CMK (cell line): Measurements from ENCODE around the gene PPP1R9B.
A peak's percentile ranks its signal among the peaks of the same experiment; 100 is the strongest.

ENCODE experiments used
- DNase-seq: peaks from one replicate; pipeline ENCODE4 v3.0.0-alpha.2; 2010; ENCODE audit warnings: low read depth

PPP1R9B gene

GRCh38 chr17:50173335-50173941 is 23.0 kb upstream of the PPP1R9B start:
- no peak for DNase-seq

DNA sequence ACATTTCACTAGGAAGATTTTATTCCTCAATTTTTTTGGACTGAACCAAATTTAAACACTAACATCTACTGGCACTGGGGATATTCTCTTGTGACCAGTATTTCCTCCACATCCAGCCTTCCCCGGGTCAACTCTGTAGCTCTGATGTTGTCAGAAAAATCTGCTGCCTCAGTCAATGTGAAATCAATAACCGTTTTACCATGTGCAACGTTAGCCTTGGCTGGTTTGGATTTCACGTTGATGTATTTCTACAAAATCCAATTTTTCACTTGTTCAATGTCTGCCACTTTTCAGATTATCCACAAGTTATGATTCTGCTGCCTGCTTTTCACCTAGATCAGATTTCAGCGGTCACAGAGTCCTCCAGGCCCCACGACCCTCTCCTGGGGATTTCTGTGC is 22.5 kb upstream of the PPP1R9B start:
- no peak for DNase-seq

DNA sequence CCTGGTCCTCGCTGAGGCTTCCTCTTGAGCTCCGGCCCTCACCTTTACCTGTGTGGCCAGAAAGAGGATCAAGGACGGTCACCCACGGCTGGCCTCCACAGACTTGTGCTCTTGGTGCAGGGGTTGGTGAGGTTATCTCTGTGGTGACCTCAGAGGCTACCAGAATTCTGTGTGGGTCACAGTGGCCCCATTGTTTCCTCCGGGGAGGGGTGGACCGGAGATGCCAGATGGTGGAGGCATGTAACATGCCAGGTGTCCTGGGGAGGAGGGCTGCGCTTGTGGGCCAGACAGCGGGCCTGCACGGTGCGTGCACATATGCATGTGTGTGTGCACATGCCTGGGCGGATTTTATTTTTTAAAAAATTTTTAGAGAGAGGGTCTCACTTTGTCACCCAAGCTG is 21.7 kb upstream of the PPP1R9B start:
- DNase-seq, result no peak

DNA sequence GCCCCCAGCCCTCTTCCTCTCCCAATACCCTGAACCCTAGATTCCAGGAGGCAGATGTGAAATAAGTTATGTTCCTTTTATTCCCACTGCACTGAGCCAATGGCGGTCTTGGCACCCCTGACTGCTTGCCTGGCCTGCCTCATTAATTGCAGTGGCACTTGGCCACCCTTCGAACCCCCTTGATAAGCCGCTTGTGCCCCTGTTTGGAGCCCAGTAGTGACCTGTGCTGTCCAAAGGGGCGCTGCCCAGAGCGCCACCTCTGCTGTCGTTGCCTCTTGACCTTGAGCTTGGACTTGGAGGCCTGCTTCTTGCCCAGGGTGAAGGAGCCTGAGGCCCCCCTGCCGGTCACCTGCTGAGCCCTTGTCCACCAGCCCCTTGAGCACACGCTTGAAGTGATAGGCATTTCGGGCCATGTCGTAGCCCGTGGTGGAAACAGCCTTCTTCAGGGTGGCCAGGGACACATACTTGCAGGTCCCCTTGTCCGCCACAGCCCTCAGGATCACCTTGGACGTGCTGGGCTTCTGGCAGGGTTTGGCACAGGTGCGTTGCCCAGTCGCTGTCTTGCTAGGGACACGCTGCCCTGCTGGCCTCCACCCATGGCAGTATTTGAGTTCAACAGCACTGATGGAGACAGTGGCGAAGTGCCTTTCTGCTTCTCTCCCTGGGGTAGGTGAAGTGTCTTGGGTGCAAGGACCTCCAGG is 21.0 kb upstream of the PPP1R9B start:
- DNase-seq, result no peak

DNA sequence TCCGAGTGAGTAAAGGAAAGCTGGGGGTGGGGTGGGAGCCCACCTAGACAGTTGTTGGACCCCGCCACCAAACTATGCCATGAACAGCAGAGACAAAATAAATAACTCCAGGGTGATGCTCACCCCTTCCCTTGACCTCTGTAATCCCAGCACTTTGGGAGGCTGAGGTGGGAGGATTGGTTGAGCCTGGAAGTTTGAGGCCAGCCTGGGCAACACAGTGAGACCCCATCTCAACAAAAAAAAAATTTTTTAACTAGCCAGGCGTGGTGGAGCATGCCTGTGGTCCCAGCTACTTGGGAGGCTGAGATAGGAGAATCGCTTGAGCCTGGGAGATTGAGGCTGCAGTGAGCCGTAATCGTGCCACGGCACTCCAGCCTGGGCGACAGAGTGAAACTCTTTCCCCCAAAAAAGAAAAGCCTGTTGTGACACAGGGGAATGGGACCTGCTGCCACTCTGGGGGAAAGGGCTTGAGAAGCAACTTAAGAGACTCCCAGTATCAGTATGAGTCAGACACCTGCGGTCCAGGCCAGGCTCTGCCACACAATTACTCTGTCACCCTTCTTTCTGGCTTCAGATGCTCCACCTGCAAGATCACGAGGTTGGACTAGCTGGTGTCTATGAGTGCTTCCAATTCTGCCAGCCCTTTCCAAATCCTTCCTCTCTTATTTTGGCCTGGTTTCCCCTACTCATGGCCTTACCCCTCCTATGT is 20.3 kb upstream of the PPP1R9B start:
- DNase-seq, result no peak

- no peak for DNase-seq
Measured at GRCh38 chr17:50169881-50170459, 19.5 kb upstream of the PPP1R9B start.

DNA sequence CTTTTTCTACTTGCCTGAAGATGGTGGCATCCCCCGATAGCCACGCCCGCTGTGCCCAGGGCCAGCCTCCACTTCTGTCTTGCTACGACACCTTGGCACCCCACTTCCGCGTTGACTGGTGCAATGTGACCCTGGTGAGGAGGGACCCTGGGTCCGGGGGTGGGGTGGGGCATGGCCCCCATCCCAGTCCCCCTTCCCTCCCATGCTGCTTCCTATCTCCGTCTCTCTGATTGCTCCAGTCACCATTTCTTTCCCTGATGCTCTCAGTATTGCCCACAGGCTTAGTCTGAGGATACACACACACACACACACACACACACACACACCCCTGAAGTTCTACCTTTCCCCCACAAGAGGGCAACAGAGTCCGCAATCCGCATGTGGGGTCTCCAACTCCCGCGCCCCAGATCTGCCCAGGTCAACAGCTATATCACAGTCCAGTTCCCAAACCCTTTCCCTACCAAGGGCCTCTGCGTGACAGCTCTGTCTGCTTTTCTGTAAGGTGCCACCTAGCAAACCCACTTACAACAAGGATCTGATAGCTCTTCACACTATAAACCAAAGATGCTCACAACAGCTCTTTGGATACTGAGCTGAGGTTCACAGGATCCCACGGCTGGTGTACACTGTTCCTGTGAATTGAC is 18.8 kb upstream of the PPP1R9B start:
- DNase-seq, result no peak

- no peak for DNase-seq
Measured at GRCh38 chr17:50168319-50168718, 17.8 kb upstream of the PPP1R9B start.

GRCh38 chr17:50167371-50167770 is 16.9 kb upstream of the PPP1R9B start:
- no peak for DNase-seq

DNA sequence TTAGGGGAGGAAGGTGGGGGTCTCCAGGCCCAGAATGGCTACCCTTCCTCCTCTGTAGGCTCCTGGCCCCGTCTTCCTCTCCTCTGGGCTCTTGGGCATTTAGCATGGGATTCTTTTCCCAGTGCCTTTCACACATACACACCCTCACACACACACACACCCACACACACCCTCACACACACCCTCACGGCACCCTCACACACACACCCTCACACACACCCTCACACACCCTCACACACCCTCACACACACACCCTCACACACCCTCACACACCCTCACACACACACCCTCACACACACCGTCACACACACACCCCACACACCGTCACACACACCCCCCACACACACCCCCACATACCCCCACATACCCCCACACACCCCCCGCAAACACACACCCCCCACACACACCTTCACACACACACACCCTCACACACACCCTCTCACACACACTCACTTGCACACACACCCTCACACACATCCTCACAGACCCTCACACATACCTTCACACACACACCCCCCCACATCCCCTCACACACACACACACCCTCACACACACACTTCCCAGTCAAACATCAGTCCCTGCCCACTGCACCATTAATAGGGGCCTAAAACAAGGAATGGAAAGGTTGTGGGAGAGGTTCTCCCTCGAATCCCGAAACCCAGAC is 16.2 kb upstream of the PPP1R9B start:
- DNase-seq, result no peak

DNA sequence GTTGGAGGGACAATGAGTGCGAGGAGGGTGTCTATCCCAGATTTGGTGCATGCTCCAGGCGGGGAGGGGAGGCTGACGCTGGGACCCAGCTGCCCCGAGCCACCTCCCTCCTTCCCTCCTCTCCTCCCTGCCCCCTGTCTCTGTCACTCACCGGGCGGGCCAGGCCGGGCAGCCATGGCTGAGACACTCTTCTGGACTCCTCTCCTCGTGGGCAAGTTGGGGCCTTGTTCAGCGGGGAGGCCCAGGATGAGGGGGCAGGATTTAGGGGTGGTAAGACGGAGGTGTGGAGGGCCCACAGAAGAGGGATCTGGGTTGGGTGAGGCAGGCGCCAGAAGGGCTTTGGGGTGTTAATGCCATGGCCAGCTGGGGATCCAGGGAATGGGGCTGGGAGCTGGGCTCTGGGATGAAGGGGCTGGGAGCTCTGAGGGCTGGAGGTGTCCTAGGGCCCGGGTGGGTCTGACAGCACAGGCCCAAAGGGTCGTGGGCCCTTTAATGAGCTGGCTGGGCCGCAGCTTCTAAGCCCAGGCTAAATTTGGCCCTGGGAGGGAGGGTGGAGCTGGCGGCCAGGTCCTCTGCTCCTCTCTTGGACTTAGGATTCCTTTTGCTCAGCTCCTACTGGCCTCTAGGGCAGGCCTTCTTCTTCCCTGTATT is 15.5 kb upstream of the PPP1R9B start, which contains the start of gene SGCA:
TSS of gene SGCA (plus strand) at position 139 of the 651 bp plus-strand sequence. CDS start at position 175, 36 bp downstream.
- DNase-seq, result no peak

- DNase-seq, result no peak
Measured at GRCh38 chr17:50165466-50165865, 15.0 kb upstream of the PPP1R9B start.

- DNase-seq, result no peak
Measured at GRCh38 chr17:50165066-50165465, 14.6 kb upstream of the PPP1R9B start.

DNA sequence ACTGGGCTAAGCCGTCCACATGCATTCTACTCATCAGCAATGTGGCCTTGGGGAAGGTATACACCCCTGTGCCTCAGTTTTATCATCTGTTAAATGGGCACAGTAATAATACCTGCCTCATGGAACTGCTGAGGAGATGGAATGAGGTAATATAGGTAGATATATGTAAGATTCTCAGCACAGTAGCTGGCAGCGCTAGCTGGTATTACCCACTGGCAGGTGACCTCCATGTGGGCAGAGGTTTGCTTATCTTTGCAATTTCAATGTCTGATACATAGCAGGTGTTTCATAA is 14.2 kb upstream of the PPP1R9B start:
- no peak for DNase-seq

GRCh38 chr17:50163843-50164696 is 13.6 kb upstream of the PPP1R9B start:
- DNase-seq, result no peak

- no peak for DNase-seq
Measured at GRCh38 chr17:50162466-50163254, 12.2 kb upstream of the PPP1R9B start.

DNA sequence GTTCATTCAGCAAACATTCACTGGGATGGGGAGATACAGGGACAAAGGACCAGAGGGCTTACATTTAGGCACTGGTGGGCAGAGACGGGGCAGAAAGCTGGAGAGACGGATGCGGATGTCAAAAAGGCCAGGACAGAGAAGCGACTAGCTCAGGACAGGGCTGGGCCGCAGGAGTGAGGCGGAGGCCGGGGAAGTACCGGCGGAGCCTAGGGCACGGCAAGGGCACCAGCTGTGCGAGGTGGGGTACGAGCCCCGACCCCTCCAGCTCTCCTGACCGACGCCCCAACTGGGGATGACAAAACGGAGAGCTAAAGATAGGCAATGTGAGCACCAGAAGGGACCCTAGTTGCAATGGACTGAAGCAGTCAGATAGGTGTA is 11.4 kb upstream of the PPP1R9B start:
- no peak for DNase-seq

GRCh38 chr17:50161023-50161910 is 10.8 kb upstream of the PPP1R9B start:
- peak; percentile 90 for DNase-seq

GRCh38 chr17:50157891-50158290 is 7.4 kb upstream of the PPP1R9B start:
- DNase-seq, result no peak
